Activated B cell treated with CpG ODN at 0.5 μM for 24 hours (primary cell): Measurements from ENCODE around the gene CBARP. TPM values are rescaled to one million over a fixed set of nuclear protein-coding genes. Genes with fewer than 3 reads are reported as not detected.

Source experiments
- ATAC-seq: fragments of 200-7000 bp; cut with Tn5 transposase; one replicate; pipeline ENCODE4 v1.10.0; 2021; ENCODE audit warnings: low read depth, mild to moderate bottlenecking, moderate library complexity
- CTCF ChIA-PET: fragments of 350-600 bp; sonication (Branson Sonifier 250); formaldehyde crosslinking; loops from one replicate; lab custom pipeline; 2021; ENCODE audit warnings: antibody characterized with exemption; lab: Charles Lee
- POLR2A ChIA-PET: fragments of 350-600 bp; sonication (Branson Sonifier 250); formaldehyde crosslinking; loops from one replicate; lab custom pipeline; 2021; ENCODE audit warnings: antibody characterized with exemption; lab: Charles Lee
- DNase-seq: peaks from one replicate; pipeline ENCODE4 v3.0.0; 2022
- H3K27ac Mint-ChIP-seq: one replicate; pipeline ENCODE4 v1.8.0; 2020; ENCODE audit warnings: mixed read lengths
- H3K27me3 Mint-ChIP-seq: one replicate; pipeline ENCODE4 v1.8.0; 2021; ENCODE audit warnings: mixed read lengths
- H3K36me3 Mint-ChIP-seq: one replicate; pipeline ENCODE4 v1.8.0; 2021; ENCODE audit warnings: low read depth, mixed read lengths
- H3K4me1 Mint-ChIP-seq: one replicate; pipeline ENCODE4 v1.8.0; 2021; ENCODE audit warnings: mixed read lengths
- H3K4me3 Mint-ChIP-seq: one replicate; pipeline ENCODE4 v1.8.0; 2020; ENCODE audit warnings: mild to moderate bottlenecking, mixed read lengths
- H3K9me3 Mint-ChIP-seq: one replicate; pipeline ENCODE4 v1.8.0; 2020; ENCODE audit warnings: mixed read lengths
- CTCF ChIP-seq: fragments of 200-600 bp; IDR thresholded peaks from one replicate; pipeline ENCODE4 v1.8.0; 2022; ENCODE audit warnings: antibody characterized with exemption, mild to moderate bottlenecking
- intact Hi-C: fragments of 100-400 bp; cut with micrococcal nuclease; formaldehyde crosslinking; loops from one replicate; pipeline ENCODE4 v1.15.1; 2024
- total RNA-seq: library from RNA; stranded (reverse); gene quantifications from 2 replicates; pipeline ENCODE4 v1.2.3, GENCODE V29; 2022

Gene CBARP
- total RNA-seq, 1 donor from 2014 or later, result 0.64 TPM

- peak; percentile 47 for ATAC-seq
- CTCF ChIA-PET, result interaction anchor here (0.7 to 2.2 kb wide), 4 partner anchors 9 to 22 kb away, joined by 3 to 26 read pairs (median 12); partner anchors contain the start of gene FAM174C
- Mint-ChIP-seq H3K9me3 (no peaks in the 10 kb centered on the region), H3K4me1 (peaks cover 46% of the 10 kb centered on the region), H3K4me3 (peak overlapping the region; percentile 69), H3K27ac (peak overlapping the region; percentile 82), H3K36me3 (peaks cover 40% of the 10 kb centered on the region), H3K27me3 (no peaks in the 10 kb centered on the region)
- TF ChIP-seq CTCF, result no peak
- intact Hi-C loops, result loop anchor here (1.0 kb wide), 1 partner anchor 8 kb away; no protein-coding TSS in a partner anchor
- POLR2A ChIA-PET, result interaction anchor here (0.6 to 4.8 kb wide), 19 partner anchors 9 to 786 kb away, joined by 3 to 283 read pairs (median 6); partner anchors contain the start of genes ARHGAP45, CIRBP and FAM174C
- DNase-seq, result peak; percentile 83
Observed at GRCh38 chr19:1252821-1253513, 15.2 kb upstream of the CBARP start.

- H3K4me3 Mint-ChIP-seq, result peak overlapping the region; percentile 89
- peaks cover 39% of the 10 kb centered on the region for H3K4me1 Mint-ChIP-seq
- no peaks in the 10 kb centered on the region for H3K9me3 Mint-ChIP-seq
- ChIA-PET CTCF (interaction anchor here (1.0 to 2.2 kb wide), 4 partner anchors 8 to 17 kb away, joined by 3 to 26 read pairs (median 12); partner anchors contain the start of gene CIRBP), POLR2A (interaction anchor here (0.6 to 4.8 kb wide), 20 partner anchors 8 to 1500 kb away, joined by 3 to 283 read pairs (median 6); partner anchors contain the start of genes ARHGAP45, CIRBP and FAM174C)
- peaks cover 35% of the 10 kb centered on the region for H3K36me3 Mint-ChIP-seq
- peak overlapping the region; percentile 80 for H3K27ac Mint-ChIP-seq
- DNase-seq (peak; percentile 49), ATAC-seq (no peak)
- intact Hi-C loops, result no loop called here
- no peak for TF ChIP-seq CTCF
- no peaks in the 10 kb centered on the region for H3K27me3 Mint-ChIP-seq
Observed at GRCh38 chr19:1252221-1252820, 14.5 kb upstream of the CBARP start.

GRCh38 chr19:1251330-1252220, 13.8 kb upstream of the CBARP start:
- POLR2A ChIA-PET, result interaction anchor here (0.7 to 3.2 kb wide), 9 partner anchors 8 to 1501 kb away, joined by 3 to 283 read pairs (median 5); partner anchors contain the start of genes CIRBP and FAM174C
- CTCF ChIA-PET, result interaction anchor here (1.0 kb wide), 1 partner anchor 18 kb away, joined by 3 read pairs; the partner anchor contains the start of gene CIRBP
- peak; percentile 53 for DNase-seq
- Mint-ChIP-seq H3K36me3 (peaks cover 32% of the 10 kb centered on the region), H3K4me1 (peaks cover 38% of the 10 kb centered on the region), H3K9me3 (no peaks in the 10 kb centered on the region), H3K27me3 (no peaks in the 10 kb centered on the region), H3K4me3 (peak overlapping the region; percentile 89), H3K27ac (peak overlapping the region; percentile 89)
- intact Hi-C loops, result no loop called here
- ATAC-seq, result no peak
- no peak for TF ChIP-seq CTCF

- TF ChIP-seq CTCF, result no peak
- Mint-ChIP-seq H3K4me3 (peak overlapping the region; percentile 89), H3K27ac (peak overlapping the region; percentile 89), H3K36me3 (peaks cover 23% of the 10 kb centered on the region), H3K9me3 (no peaks in the 10 kb centered on the region), H3K4me1 (peaks cover 35% of the 10 kb centered on the region), H3K27me3 (no peaks in the 10 kb centered on the region)
- ATAC-seq (no peak), DNase-seq (peak; percentile 60)
- intact Hi-C loops, result no loop called here
- ChIA-PET CTCF (interaction anchor here (1.0 kb wide), 1 partner anchor 16 kb away, joined by 3 read pairs; no protein-coding TSS in a partner anchor), POLR2A (interaction anchor here (0.7 to 3.2 kb wide), 8 partner anchors 9 to 25 kb away, joined by 4 to 283 read pairs (median 12); partner anchors contain the start of genes CIRBP and FAM174C)
Observed at GRCh38 chr19:1250437-1251260, 12.8 kb upstream of the CBARP start.
